Stomach (tissue), 9 donors: ENCODE data around the gene HTRA2. TPM values are rescaled to one million over a fixed set of nuclear protein-coding genes. Genes with fewer than 3 reads are reported as not detected.

Experiments
- DNase-seq, 2 donors: peaks; one replicate each; pipeline versions ENCODE4 v3.0.0 to v3.0.0-alpha.2; 2013 to 2019
- H3K27ac ChIP-seq, 5 donors: fragments of 200-600 bp in 4 of 5; sonication (generic) in 4 of 5; one replicate each; pipeline ENCODE4 v1.5.1; 2013 to 2019; ENCODE audit warnings: mild to moderate bottlenecking in 1 of 5, moderate library complexity in 1 of 5
- H3K27me3 ChIP-seq, 3 donors: fragments of 200-600 bp; sonication (generic); one replicate each; pipeline ENCODE4 v1.5.1; 2017 to 2019; ENCODE audit warnings: mixed run types in 1 of 3
- H3K36me3 ChIP-seq, 4 donors: fragments of 200-600 bp; sonication (generic); 1 replicate in 3 of 4; 2 replicates in 1 of 4; pipeline ENCODE4 v1.5.1; 2016 to 2019
- H3K4me1 ChIP-seq, 4 donors: fragments of 200-600 bp; sonication (generic); one replicate each; pipeline ENCODE4 v1.5.1; 2016 to 2019
- H3K4me3 ChIP-seq, 4 donors: fragments of 200-600 bp; sonication (generic) in 3 of 4; one replicate each; pipeline ENCODE4 v1.5.1; 2016 to 2019; ENCODE audit warnings: mild to moderate bottlenecking in 1 of 4
- H3K9me3 ChIP-seq, 4 donors: fragments of 200-600 bp; sonication (generic); one replicate each; pipeline ENCODE4 v1.5.1; 2016 to 2019
- CTCF ChIP-seq, 7 experiments: fragments of 450-650 bp in 4 of 7; fragments of 200-600 bp in 3 of 7; sonication (generic) in 3 of 7; IDR thresholded peaks; one replicate each; pipeline ENCODE4 v1.5.1; 2016 to 2019; ENCODE audit warnings: antibody characterized with exemption in 7 of 7, control low read depth in 2 of 7, mild to moderate bottlenecking in 1 of 7
- EP300 ChIP-seq: sonication (generic); formaldehyde crosslinking; IDR thresholded peaks from one replicate; pipeline ENCODE4 v1.6.1; 2017; ENCODE audit warnings: antibody characterized with exemption
- POLR2A ChIP-seq, 4 donors: fragments of 450-650 bp; IDR thresholded peaks; one replicate each; pipeline ENCODE4 v1.6.1; 2016; ENCODE audit warnings: antibody characterized with exemption in 4 of 4, control low read depth in 2 of 4, mild to moderate bottlenecking in 1 of 4, moderate library complexity in 1 of 4
- POLR2AphosphoS5 ChIP-seq, 3 donors: sonication (generic); formaldehyde crosslinking; IDR thresholded peaks; one replicate each; pipeline ENCODE4 v1.6.1; 2016; ENCODE audit warnings: antibody characterized with exemption in 3 of 3
- WGBS, 5 donors: extraction: QIAGEN DNeasy Blood & Tissue Kit in 3 of 5; methylation state at CpG; one replicate each; pipeline versions ENCODE4 v1.1.5 to v1.1.7; 2013 to 2018; 5-methylcytosine and 5-hydroxymethylcytosine counted together
- intact Hi-C: fragments of 100-400 bp; cut with DNase I; formaldehyde crosslinking; loops from one replicate; pipeline ENCODE4 v1.15.1; 2023; ENCODE audit warnings: low total_unique reads
- polyA plus RNA-seq, 3 donors: library from polyadenylated mRNA; stranded (reverse); fragments of 200-250 nt; gene quantifications; one replicate each; pipeline ENCODE4 v1.2.3, GENCODE V29; 2013
- total RNA-seq, 5 donors: library from RNA; depleted of rRNA; stranded (reverse); fragments of >200 nt; gene quantifications; one replicate each; pipeline versions ENCODE4 v1.1.0 to v1.2.3, GENCODE V29; 2014 to 2016
- donor health status: healthy with polysubstance abuse.
- donor health status: Bipolar disorder and iron deficiency.
- donor health status: healthy.

The HTRA2 gene
- total and polyA plus RNA-seq, 8 donors: 7.6 to 60.0 (median 25.0) TPM

GRCh38 chr2:74533464-74533863 is 3.7 kb downstream of the HTRA2 start:
- intact Hi-C loops: loop anchor here (10.0 kb wide), 1 partner anchor 51 kb away; no protein-coding TSS in a partner anchor
- WGBS, 5 donors: 83 to 89% (median 84%) methylated on average over 4 of the region's 4 CpGs
- H3K4me3 ChIP-seq: no peak overlapping the region
- no peaks in the 10 kb centered on the region for H3K27me3 ChIP-seq
- no peak overlapping the region for H3K27ac ChIP-seq
- peaks cover 17 to 29% (median 22%) of the 10 kb centered on the region in 4 donors for H3K4me1 ChIP-seq
- no peaks in the 10 kb centered on the region for H3K9me3 ChIP-seq
- no peak for DNase-seq
- H3K36me3 ChIP-seq: peaks cover 0 to 28% (median 18%) of the 10 kb centered on the region in 4 donors
- TF ChIP-seq EP300 (no peak), POLR2AphosphoS5 (IDR thresholded peaks at IDR 0.05) (no peak), CTCF (IDR thresholded peaks at IDR 0.05) (no peak), POLR2A (IDR thresholded peaks at IDR 0.05) (no peak)

- Histone ChIP-seq H3K4me3 (no peak overlapping the region), H3K27me3 (no peaks in the 10 kb centered on the region), H3K4me1 (peaks cover 10 to 22% (median 17%) of the 10 kb centered on the region in 4 donors), H3K9me3 (no peaks in the 10 kb centered on the region), H3K36me3 (peaks cover 0 to 28% (median 18%) of the 10 kb centered on the region in 4 donors), H3K27ac (no peak overlapping the region)
- intact Hi-C loops: loop anchor here (10.0 kb wide), 1 partner anchor 50 kb away; no protein-coding TSS in a partner anchor
- no peak for DNase-seq
- WGBS, 5 donors: 78 to 83% (median 80%) methylated on average over 11 to 12 of the region's 12 CpGs
- no peak for TF ChIP-seq POLR2A (IDR thresholded peaks at IDR 0.05)
- TF ChIP-seq POLR2AphosphoS5 (IDR thresholded peaks at IDR 0.05): no peak
- no peak for TF ChIP-seq CTCF (IDR thresholded peaks at IDR 0.05)
- TF ChIP-seq EP300: no peak
Measured at GRCh38 chr2:74534411-74534810, 4.7 kb downstream of the HTRA2 start.

- Histone ChIP-seq H3K27me3 (no peaks in the 10 kb centered on the region), H3K27ac (no peak overlapping the region), H3K9me3 (no peaks in the 10 kb centered on the region), H3K4me1 (peaks cover 10 to 20% (median 14%) of the 10 kb centered on the region in 4 donors), H3K36me3 (peaks cover 0 to 28% (median 18%) of the 10 kb centered on the region in 4 donors), H3K4me3 (no peak overlapping the region)
- WGBS, 5 donors: 83 to 92% (median 89%) methylated on average over 7 to 10 of the region's 10 CpGs
- no peak for DNase-seq
- intact Hi-C loops: loop anchor here (10.0 kb wide), 1 partner anchor 49 kb away; no protein-coding TSS in a partner anchor
- no peak for TF ChIP-seq POLR2AphosphoS5 (IDR thresholded peaks at IDR 0.05)
- no peak for TF ChIP-seq CTCF (IDR thresholded peaks at IDR 0.05)
Measured at GRCh38 chr2:74535440-74535965, 5.8 kb downstream of the HTRA2 start.

GRCh38 chr2:74536166-74536950 is 6.6 kb downstream of the HTRA2 start:
- H3K36me3 ChIP-seq: peaks cover 0 to 27% (median 18%) of the 10 kb centered on the region in 4 donors
- TF ChIP-seq POLR2A (IDR thresholded peaks at IDR 0.05) (no peak), CTCF (IDR thresholded peaks at IDR 0.05) (no peak), EP300 (no peak), POLR2AphosphoS5 (IDR thresholded peaks at IDR 0.05) (no peak)
- 84 to 89% (median 85%) methylated on average over 19 to 23 of the region's 23 CpGs for whole genome bisulfite sequencing, 5 donors
- H3K4me1 ChIP-seq: peaks cover 1 to 11% (median 5%) of the 10 kb centered on the region in 4 donors
- no peak overlapping the region for H3K4me3 ChIP-seq
- no peaks in the 10 kb centered on the region for H3K27me3 ChIP-seq
- no peak overlapping the region for H3K27ac ChIP-seq
- intact Hi-C loops: loop anchor here (10.0 kb wide), 1 partner anchor 48 kb away; no protein-coding TSS in a partner anchor
- H3K9me3 ChIP-seq: no peaks in the 10 kb centered on the region
- DNase-seq: no peak
